Dendritic cell treated with granulocyte-macrophage colony-stimulating factor and Interleukin-4, amounts not matched to agents 40 ng/mL and 50 ng/mL, for 4 days (primary cell): ENCODE data around the gene SFT2D1.

ENCODE experiments used
- H3K27ac Mint-ChIP-seq: one replicate; pipeline ENCODE4 v1.8.0; 2022; ENCODE audit warnings: mild to moderate bottlenecking, mixed read lengths
- H3K27me3 Mint-ChIP-seq: one replicate; pipeline ENCODE4 v1.8.0; 2022; ENCODE audit warnings: mild to moderate bottlenecking, mixed read lengths
- H3K36me3 Mint-ChIP-seq: one replicate; pipeline ENCODE4 v1.8.0; 2022; ENCODE audit warnings: low read depth, mixed read lengths
- H3K4me1 Mint-ChIP-seq: one replicate; pipeline ENCODE4 v1.8.0; 2022; ENCODE audit warnings: low read depth, mixed read lengths
- H3K4me3 Mint-ChIP-seq: one replicate; pipeline ENCODE4 v1.8.0; 2022; ENCODE audit warnings: mild to moderate bottlenecking, moderate library complexity, mixed read lengths
- H3K9me3 Mint-ChIP-seq: one replicate; pipeline ENCODE4 v1.8.0; 2022; ENCODE audit warnings: mixed read lengths
- intact Hi-C: fragments of 100-400 bp; cut with micrococcal nuclease; formaldehyde crosslinking; loops from one replicate; pipeline ENCODE4 v1.15.0; 2022

SFT2D1 gene

DNA sequence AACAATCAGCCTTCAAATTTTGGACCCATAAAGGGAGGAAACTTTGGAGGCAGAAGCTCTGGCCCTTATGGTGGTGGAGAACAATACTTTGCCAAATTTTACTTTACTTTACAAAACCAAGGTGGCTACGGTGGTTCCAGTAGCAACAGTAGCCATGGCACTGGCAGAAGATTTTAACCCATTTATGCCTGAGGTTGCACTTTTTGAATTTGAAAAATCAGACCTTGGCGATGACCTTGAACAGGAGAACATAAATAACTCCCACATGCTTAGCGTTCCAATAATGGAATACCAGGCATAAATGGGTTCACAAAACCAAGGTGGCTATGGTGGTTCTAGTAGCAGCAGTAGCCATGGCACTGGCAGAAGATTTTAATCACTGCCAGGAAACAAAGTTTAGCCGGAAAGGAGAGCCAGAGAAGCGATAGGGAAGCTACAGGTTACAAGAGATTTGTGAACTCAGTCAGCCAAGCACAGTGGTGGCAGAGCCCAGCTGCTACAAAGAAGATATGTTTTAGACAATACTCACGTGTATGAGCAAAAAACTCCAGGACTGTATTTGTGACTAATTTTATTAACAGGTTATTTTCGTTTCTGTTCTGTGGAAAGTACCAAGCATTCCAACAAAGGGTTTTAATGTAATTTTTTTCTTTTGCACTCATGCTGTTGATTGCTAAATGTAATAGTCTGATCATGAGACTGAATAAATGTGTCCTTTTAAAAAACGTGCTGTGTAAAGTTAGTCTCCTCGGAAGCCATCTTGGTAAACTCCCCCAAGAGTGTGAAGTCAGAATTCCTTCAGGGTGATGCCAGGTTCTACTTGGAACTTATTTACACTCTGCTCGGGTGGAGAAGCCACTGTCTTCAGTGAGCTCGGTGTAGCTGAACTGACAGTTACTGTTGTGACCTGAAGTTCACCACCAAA is 6.7 kb downstream of the SFT2D1 start:
- H3K27ac Mint-ChIP-seq, result no peak overlapping the region
- peaks cover 43% of the 10 kb centered on the region for H3K4me1 Mint-ChIP-seq
- H3K4me3 Mint-ChIP-seq, result no peak overlapping the region
- H3K36me3 Mint-ChIP-seq, result peaks cover 23% of the 10 kb centered on the region
- H3K9me3 Mint-ChIP-seq, result no peaks in the 10 kb centered on the region
- intact Hi-C loops, result no loop called here
- no peaks in the 10 kb centered on the region for H3K27me3 Mint-ChIP-seq

DNA sequence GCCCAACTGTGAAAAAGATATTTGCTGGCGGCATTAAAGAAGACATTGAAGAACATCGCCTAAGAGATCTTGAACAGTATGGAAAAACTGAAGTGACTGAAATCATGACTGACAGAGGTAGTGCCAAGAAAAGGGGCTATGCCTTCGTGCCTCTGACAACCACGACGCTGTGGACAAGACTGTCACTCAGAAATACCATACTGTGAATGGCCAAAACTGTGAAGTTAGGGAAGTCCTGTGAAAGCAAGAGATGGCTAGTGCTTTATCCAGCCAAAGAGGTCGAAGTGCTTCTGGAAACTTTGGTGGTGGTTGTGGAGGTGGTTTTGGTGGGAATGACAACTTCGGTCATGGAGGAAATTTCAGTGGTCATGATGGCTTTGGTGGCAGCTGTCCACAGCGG is 7.5 kb downstream of the SFT2D1 start:
- H3K27me3 Mint-ChIP-seq, result no peaks in the 10 kb centered on the region
- peaks cover 45% of the 10 kb centered on the region for H3K4me1 Mint-ChIP-seq
- H3K9me3 Mint-ChIP-seq, result no peaks in the 10 kb centered on the region
- H3K36me3 Mint-ChIP-seq, result peaks cover 25% of the 10 kb centered on the region
- H3K4me3 Mint-ChIP-seq, result no peak overlapping the region
- intact Hi-C loops, result no loop called here
- no peak overlapping the region for H3K27ac Mint-ChIP-seq

DNA sequence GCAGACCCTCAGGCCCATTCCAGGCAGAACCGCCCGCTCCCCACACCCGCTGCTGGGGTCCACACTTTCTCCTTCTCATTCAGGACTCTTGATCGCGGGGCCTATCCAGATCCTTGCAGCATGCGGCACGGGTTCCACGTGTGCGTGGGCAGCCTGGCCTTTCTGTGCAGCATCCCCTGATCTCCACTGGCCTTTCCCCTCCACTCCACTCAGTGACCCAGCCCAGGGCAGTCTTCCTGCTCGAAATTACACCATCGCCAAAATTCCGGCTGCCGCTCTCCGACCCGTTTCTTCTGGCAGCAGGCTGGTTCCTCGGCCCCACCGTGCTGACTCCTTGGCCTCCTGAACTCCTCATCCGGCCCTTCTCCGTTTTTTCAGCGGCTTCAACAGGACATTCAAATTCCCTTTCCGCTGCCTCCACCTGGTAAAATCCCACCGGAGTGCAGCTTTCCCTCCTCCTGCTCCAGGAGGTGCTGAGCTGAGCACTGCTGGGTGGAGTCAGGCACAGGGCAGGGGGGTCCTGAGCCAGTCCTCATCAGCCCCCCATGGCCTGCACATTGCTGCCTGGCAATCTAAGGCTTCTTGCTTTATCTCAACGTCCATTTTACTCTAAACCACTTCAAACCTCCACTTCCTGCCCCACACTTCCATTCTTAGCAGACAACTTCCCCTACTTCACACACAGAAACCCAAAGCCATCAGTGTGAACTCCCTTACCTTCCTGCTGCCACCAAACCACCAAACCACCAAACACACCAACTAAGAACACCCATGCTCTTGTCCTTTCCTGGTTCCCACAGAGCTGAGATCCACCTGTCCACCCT is 9.0 kb downstream of the SFT2D1 start:
- peak overlapping the region; percentile 51 for H3K27ac Mint-ChIP-seq
- peaks cover 34% of the 10 kb centered on the region for H3K36me3 Mint-ChIP-seq
- H3K4me3 Mint-ChIP-seq, result no peak overlapping the region
- no peaks in the 10 kb centered on the region for H3K9me3 Mint-ChIP-seq
- no peaks in the 10 kb centered on the region for H3K27me3 Mint-ChIP-seq
- intact Hi-C loops, result no loop called here
- H3K4me1 Mint-ChIP-seq, result peaks cover 45% of the 10 kb centered on the region

DNA sequence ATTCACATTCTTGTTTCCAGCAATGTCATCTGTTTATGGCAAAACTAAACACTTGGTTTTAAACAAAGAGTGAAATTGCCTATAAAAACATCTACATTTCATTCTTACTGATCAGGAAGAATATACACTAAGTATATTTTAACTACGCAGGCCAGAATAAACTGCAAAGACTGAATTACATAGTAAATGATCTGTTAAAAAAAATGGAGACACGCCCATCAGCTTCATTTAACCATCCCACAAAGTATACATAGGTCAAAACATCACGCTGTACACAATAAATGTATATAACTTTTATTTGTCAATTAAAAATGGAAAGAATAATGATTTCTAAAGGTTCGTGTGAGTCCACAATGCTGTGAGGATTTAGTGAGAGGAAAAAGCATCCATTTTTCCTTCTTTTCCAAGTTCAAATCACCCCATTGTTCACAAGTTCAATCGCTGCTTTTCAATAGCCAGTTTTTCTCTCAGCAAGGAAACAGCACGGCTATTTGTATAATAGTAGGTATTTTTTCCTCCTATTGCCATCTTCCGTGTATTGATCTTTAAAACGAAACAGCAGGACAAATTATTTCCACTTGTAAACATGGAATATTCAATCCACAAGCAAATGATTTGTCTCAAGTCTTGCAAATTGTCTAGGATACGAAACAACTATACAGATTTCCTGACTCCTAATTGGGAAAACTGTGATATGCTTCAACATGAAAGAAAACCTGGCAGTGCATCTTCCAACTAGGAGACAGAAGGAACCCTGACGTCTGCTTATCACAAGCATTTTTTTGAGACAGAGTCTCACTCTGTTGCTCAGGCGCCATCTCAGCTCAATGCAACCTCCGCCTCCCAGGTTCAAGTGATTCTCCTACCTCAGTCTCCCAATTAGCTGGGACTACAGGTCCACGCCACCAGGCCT is 10.6 kb downstream of the SFT2D1 start:
- peaks cover 40% of the 10 kb centered on the region for H3K4me1 Mint-ChIP-seq
- H3K9me3 Mint-ChIP-seq, result no peaks in the 10 kb centered on the region
- H3K4me3 Mint-ChIP-seq, result no peak overlapping the region
- no peaks in the 10 kb centered on the region for H3K27me3 Mint-ChIP-seq
- H3K36me3 Mint-ChIP-seq, result peaks cover 47% of the 10 kb centered on the region
- peak overlapping the region; percentile 11 for H3K27ac Mint-ChIP-seq
- intact Hi-C loops, result no loop called here

DNA sequence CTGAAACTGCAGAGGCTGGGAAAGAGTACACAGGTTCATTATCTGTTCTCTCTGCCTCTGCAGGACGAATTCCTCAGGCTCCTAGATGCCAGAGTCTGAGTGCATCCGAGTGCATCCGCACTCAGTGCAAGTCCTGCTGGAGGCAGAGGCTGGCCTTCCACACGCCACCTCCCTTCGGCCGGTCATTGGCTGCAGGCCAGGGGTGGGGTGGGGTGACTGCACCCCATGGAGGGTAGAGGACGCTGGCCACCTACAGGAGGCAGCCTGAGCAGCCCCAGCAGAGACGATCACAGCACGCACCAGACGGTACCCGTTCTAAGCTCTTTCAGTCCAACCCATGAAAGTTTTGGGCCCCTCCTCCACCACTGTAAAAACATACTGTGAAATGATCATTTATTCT is 11.7 kb downstream of the SFT2D1 start:
- Mint-ChIP-seq H3K27me3 (no peaks in the 10 kb centered on the region), H3K27ac (no peak overlapping the region), H3K9me3 (no peaks in the 10 kb centered on the region), H3K4me3 (no peak overlapping the region), H3K36me3 (peaks cover 57% of the 10 kb centered on the region), H3K4me1 (peaks cover 45% of the 10 kb centered on the region)
- intact Hi-C loops, result no loop called here

DNA sequence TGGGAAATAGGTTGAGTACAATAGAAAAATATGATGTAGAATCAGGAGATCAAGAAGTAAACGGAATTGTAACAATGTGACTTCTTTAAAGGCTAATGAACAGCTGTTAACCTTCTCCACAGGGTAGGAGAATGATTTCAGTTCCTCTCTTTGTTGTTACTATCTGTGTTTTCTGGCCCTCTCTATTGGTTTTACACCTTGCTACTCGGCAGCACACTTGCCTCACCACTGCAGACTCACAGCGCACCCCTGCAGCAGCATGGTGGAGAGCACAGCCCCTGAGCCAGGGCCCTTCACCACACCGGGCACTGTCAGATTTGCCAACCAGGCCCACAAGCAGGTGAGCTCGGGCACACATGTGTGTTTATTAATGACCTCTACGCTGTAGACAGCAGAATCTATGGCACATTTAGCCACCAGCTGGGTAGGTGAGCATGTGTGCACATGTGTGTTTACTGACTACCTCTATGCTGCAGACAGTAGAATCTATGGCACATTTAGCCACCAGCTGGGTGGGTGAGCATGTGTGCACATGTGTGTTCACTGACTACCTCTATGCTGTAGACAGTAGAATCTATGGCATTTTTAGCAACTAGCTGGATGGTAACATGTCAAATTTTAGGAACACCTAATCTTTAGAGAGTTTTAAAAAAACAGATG is 16.8 kb downstream of the SFT2D1 start:
- H3K9me3 Mint-ChIP-seq, result no peaks in the 10 kb centered on the region
- H3K27me3 Mint-ChIP-seq, result no peaks in the 10 kb centered on the region
- peaks cover 81% of the 10 kb centered on the region for H3K36me3 Mint-ChIP-seq
- intact Hi-C loops, result loop anchor here (5.0 kb wide), 1 partner anchor 42 kb away; no protein-coding TSS in a partner anchor
- no peak overlapping the region for H3K27ac Mint-ChIP-seq
- H3K4me1 Mint-ChIP-seq, result peaks cover 9% of the 10 kb centered on the region
- H3K4me3 Mint-ChIP-seq, result no peak overlapping the region

DNA sequence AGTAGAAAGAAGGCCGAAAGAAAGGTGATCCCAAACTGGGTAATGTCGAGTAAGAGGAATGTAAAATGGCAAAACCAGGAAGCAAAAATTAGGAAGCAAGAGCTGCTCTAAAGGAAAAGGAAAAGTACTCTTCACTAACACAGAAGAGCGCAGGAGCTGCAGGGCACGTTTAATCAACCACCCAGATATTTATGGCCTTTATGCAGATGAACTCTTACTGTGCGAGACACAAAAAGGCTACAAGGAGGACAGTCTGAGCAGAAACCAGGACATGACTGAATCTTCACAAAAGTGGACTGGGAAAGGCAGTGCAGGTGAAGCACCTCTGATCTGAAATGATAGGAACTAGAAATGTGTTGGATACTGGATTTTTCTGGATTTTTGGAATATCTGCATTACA is 18.9 kb downstream of the SFT2D1 start:
- no peak overlapping the region for H3K4me3 Mint-ChIP-seq
- intact Hi-C loops, result no loop called here
- no peaks in the 10 kb centered on the region for H3K27me3 Mint-ChIP-seq
- H3K27ac Mint-ChIP-seq, result no peak overlapping the region
- H3K36me3 Mint-ChIP-seq, result peaks cover 84% of the 10 kb centered on the region
- H3K9me3 Mint-ChIP-seq, result no peaks in the 10 kb centered on the region
- H3K4me1 Mint-ChIP-seq, result peaks cover 13% of the 10 kb centered on the region

DNA sequence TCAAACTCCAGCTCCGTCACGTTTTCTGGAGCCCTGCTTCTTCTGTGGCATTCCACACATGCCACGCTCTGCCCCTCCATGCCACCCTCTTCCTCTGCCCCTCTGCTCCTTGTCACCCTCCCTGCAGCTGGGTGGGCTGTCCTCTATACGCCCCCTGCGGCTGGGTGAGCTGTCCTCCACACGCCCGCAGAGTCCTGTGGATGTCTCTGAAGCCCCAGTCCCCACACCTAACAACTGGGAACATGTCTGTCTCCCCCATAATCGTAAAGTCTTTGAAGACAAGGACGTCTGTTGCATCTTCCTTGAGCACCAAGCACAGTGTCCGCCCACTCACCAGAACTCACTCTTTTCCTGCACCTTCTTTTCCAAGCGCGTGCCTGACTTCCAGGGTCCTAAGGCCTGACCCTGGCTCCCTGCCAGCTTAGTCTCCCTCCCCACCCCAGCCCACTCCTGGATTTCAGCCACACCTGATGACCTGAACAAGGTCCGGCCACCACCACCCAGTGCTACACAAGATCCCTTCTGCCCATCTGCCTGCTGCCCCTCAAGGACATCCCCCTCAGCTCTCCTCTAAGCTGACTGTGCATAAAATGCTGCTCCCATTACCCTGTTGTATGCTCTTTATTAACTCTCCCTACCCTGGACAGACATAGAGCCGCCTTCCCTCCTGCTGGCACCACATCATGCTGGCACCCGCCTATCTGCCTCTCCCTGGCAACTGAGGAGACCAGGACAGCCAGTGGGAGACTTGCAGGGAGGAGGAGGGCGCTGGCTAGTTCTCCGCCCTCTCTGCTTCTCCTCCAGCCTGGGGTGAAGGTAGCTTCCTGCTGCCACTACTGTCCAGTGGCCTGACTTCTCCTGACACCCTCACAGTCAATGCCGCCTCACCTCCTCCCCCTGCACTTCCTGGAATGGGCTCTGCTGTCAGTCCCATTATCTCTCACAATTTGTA is 23.4 kb downstream of the SFT2D1 start:
- H3K36me3 Mint-ChIP-seq, result peaks cover 48% of the 10 kb centered on the region
- H3K27me3 Mint-ChIP-seq, result no peaks in the 10 kb centered on the region
- no peak overlapping the region for H3K4me3 Mint-ChIP-seq
- intact Hi-C loops, result no loop called here
- no peak overlapping the region for H3K27ac Mint-ChIP-seq
- H3K9me3 Mint-ChIP-seq, result no peaks in the 10 kb centered on the region
- H3K4me1 Mint-ChIP-seq, result peaks cover 5% of the 10 kb centered on the region

DNA sequence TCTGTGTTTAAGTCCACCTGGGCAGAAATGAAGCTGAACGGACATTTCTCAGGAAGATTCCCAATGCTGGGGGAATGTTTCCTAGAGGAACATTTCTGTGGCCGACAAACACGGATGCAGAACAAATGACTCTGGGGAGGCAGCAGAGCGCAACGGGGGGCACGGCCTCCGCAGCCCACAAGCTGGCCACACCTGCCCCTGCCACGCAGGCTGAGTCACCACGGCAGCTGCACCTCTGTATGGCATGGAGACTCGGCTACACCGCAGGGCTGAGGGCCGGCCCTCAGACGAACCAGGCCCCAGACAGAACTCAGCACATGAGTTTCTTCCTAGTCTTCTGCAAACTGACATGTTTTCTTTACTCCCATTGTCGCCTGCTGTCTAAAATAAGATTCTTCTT is 24.1 kb downstream of the SFT2D1 start:
- Mint-ChIP-seq H3K27me3 (peaks cover 1% of the 10 kb centered on the region), H3K36me3 (peaks cover 41% of the 10 kb centered on the region), H3K4me3 (no peak overlapping the region), H3K4me1 (peaks cover 5% of the 10 kb centered on the region), H3K9me3 (no peaks in the 10 kb centered on the region), H3K27ac (no peak overlapping the region)
- intact Hi-C loops, result no loop called here

DNA sequence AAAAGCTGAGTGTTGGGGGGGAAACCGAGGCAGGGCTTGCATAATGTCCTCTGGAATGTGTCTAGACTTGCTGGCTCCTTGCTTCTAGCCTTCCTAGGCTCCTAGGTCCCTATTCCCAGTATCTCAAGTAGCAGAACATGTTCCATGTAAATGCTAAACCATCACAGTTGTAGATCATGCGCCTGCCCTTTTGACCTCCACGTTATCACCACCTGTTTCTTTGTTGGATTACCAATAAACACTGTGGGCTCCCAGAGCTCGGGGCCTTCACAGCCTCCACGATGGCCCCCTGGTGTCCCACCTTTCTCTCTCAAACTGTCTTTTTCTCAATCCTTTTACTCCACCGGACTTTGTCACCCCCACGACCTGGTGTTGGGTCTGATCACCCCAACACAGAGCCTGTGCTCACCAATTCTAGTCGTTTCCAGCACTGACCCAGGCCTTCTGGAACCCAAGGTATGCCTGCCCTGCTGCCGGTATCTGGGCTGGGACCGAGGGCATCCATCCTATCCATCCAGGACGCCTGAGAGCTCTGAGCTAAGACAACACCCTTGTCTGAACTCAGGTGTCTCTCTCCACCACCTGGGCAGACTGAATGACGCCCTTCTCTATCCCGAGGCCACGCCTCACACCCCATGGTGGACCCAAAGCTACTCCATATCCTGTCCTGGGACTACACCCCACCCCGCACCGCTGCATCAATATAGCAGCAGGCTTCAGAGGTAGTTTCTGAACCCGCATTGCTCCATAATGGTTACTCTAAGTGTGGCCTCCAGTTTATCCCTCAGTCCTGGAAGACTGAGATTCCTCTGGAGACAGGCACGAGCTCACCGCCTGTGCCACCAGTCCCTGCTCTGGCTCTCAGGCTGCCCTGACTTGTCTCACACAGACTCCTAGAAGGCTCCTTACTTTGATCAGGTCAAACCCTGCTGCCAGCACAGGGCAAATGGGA is 24.8 kb downstream of the SFT2D1 start:
- intact Hi-C loops, result no loop called here
- peaks cover 2% of the 10 kb centered on the region for H3K27me3 Mint-ChIP-seq
- no peaks in the 10 kb centered on the region for H3K9me3 Mint-ChIP-seq
- H3K27ac Mint-ChIP-seq, result no peak overlapping the region
- H3K4me1 Mint-ChIP-seq, result peaks cover 5% of the 10 kb centered on the region
- H3K4me3 Mint-ChIP-seq, result no peak overlapping the region
- H3K36me3 Mint-ChIP-seq, result peaks cover 36% of the 10 kb centered on the region

DNA sequence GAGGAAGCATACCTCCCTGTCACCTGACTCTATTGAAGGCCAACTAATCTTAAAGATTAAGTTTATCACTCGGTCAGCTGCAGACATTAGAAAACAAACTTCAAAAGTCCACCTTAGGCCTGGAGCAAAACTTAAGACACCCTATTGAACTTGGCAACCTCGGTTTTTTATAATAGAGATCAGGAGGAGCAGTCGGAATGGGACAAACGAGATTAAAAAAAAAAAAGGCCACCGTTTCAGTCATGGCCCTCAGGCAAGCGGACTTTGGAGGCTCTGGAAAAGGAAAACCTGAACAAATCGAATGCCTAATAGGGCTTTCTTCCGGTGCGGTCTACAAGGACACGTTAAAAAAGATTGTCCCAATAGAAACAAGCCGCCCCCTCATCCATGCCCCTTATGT is 26.9 kb downstream of the SFT2D1 start:
- intact Hi-C loops, result no loop called here
- Mint-ChIP-seq H3K9me3 (no peaks in the 10 kb centered on the region), H3K27ac (no peak overlapping the region), H3K4me3 (no peak overlapping the region), H3K4me1 (peaks cover 5% of the 10 kb centered on the region), H3K27me3 (peaks cover 10% of the 10 kb centered on the region), H3K36me3 (peaks cover 16% of the 10 kb centered on the region)
